Ovary (tissue), 3 donors: ENCODE measurements around the gene ZNF664.

ENCODE experiments used
- CTCF ChIP-seq, 3 donors: fragments of 450-650 bp in 2 of 3; fragments of 200-600 bp in 1 of 3; IDR thresholded peaks; one replicate each; pipeline versions ENCODE4 v1.5.1 to v1.8.0; 2016 to 2022; ENCODE audit warnings: antibody characterized with exemption in 3 of 3, mild to moderate bottlenecking in 1 of 3
- EP300 ChIP-seq: sonication (generic); formaldehyde crosslinking; IDR thresholded peaks from one replicate; pipeline ENCODE4 v1.6.1; 2017; ENCODE audit warnings: antibody characterized with exemption
- POLR2A ChIP-seq: fragments of 450-650 bp; IDR thresholded peaks from one replicate; pipeline ENCODE4 v1.6.1; 2017; ENCODE audit warnings: antibody characterized with exemption, mild to moderate bottlenecking, moderate library complexity
- donor health status: DM: no; HTN: no; CAD: no.

DNA sequence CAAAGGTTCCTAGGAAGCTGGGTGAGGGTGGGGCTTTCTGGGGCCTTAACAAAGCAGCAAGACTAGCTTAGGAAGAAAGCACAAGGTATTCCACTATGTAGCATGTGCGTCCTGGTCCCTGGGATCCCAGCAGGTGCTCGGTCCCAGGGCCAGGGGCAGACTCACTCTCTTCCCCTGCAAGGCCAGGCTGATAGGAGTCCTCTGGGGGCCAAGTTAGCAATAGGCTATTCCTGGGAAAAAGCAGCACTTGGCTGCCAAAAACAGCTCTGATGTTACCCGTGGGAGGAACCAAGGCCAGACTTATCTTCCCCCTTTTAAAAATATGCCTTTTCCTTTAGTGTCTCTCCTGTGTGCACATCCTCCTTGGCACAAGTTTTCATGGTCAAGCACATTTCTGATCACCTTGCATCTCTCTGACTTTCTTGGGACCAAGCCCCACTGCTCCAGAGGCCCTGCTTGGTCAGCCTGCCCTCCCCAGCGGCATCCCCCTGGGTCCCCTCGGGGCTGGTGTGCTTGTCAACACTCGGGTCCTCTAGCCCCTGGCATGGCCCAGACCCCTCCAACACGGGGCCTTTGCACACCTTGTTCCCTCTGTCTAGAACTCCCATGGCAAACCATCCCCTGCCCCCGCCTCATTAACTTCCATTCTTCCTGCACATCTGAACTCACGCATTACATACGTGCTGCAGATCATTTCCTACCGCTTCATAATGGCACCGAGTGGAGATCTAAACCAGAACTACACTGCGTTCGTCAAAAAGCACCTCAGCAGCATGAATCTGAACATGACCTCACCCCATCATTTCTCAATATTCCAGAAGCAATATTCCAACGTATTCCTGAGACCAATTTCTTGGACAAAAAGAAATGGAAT is 22.3 kb upstream of the ZNF664 start:
- TF ChIP-seq CTCF (IDR thresholded peaks at IDR 0.05) (no peak), POLR2A (no peak), EP300 (no peak)
